Esophagus squamous epithelium (tissue), 5 donors: ENCODE data around the gene ANKRD31. TPM values are rescaled to one million over a fixed set of nuclear protein-coding genes. Genes with fewer than 3 reads are reported as not detected.

ENCODE experiments used
- DNase-seq: peaks from one replicate; lab custom pipeline; 2025; lab: John Stamatoyannopoulos, UW
- H3K27ac ChIP-seq, 4 donors: fragments of 200-600 bp; sonication (generic); one replicate each; pipeline ENCODE4 v1.5.1; 2016 to 2019; ENCODE audit warnings: mild to moderate bottlenecking in 1 of 4
- H3K27me3 ChIP-seq, 4 donors: fragments of 200-600 bp; sonication (generic); 1 replicate in 3 of 4; 2 replicates in 1 of 4; pipeline versions ENCODE4 v1.5.1 to v1.6.0; 2017 to 2021; ENCODE audit warnings: antibody characterized with exemption in 1 of 4
- H3K36me3 ChIP-seq, 3 donors: fragments of 200-600 bp; sonication (generic); one replicate each; pipeline ENCODE4 v1.5.1; 2016 to 2019
- H3K4me1 ChIP-seq, 3 donors: fragments of 200-600 bp; sonication (generic); one replicate each; pipeline ENCODE4 v1.5.1; 2017 to 2019
- H3K4me3 ChIP-seq, 4 donors: fragments of 200-600 bp; sonication (generic); 1 replicate in 3 of 4; 2 replicates in 1 of 4; pipeline ENCODE4 v1.5.1; 2016 to 2019; ENCODE audit warnings: mild to moderate bottlenecking in 2 of 4, moderate library complexity in 1 of 4
- H3K9me3 ChIP-seq, 3 donors: fragments of 200-600 bp; sonication (generic); one replicate each; pipeline ENCODE4 v1.5.1; 2016 to 2019
- CTCF ChIP-seq, 6 experiments: fragments of 450-650 bp in 4 of 6; fragments of 200-600 bp in 2 of 6; sonication (generic) in 2 of 6; IDR thresholded peaks; one replicate each; pipeline ENCODE4 v1.5.1; 2016 to 2019; ENCODE audit warnings: antibody characterized with exemption in 6 of 6, mild to moderate bottlenecking in 4 of 6, moderate library complexity in 4 of 6
- POLR2A ChIP-seq, 4 donors: fragments of 450-650 bp; IDR thresholded peaks; one replicate each; pipeline ENCODE4 v1.6.1; 2017; ENCODE audit warnings: antibody characterized with exemption in 4 of 4, mild to moderate bottlenecking in 4 of 4, moderate library complexity in 3 of 4
- WGBS, 2 donors: methylation state at CpG; one replicate each; pipeline ENCODE4 v1.1.5; 2018; 5-methylcytosine and 5-hydroxymethylcytosine counted together
- intact Hi-C: fragments of 100-400 bp; cut with DNase I; formaldehyde crosslinking; loops from one replicate; pipeline ENCODE4 v1.15.0; 2022
- total RNA-seq, 4 donors: library from RNA; depleted of rRNA; stranded (reverse); fragments of >200 nt; gene quantifications; one replicate each; pipeline ENCODE4 v1.1.0, GENCODE V29; 2016
- donor health status: DM: yes; HTN: yes; CAD: no.

Gene ANKRD31
- total RNA-seq, 4 donors from 2014 or later = 0.19 to 1.1 (median 0.54) TPM

GRCh38 chr5:75202935-75203334, 33.7 kb downstream of the ANKRD31 start:
- no peak overlapping the region for H3K27ac ChIP-seq
- TF ChIP-seq CTCF (IDR thresholded peaks at IDR 0.05) (peak in 1 of 6 experiments; percentile 16), POLR2A (IDR thresholded peaks at IDR 0.05) (no peak)
- intact Hi-C loops = no loop called here
- no peaks in the 10 kb centered on the region for H3K36me3 ChIP-seq
- no peak overlapping the region for H3K4me3 ChIP-seq
- H3K9me3 ChIP-seq = no peaks in the 10 kb centered on the region
- WGBS, 2 donors = 57 to 73% methylated on average over 1 of the region's 1 CpG
- no peak for DNase-seq
- H3K27me3 ChIP-seq = no peaks in the 10 kb centered on the region
- no peaks in the 10 kb centered on the region for H3K4me1 ChIP-seq

GRCh38 chr5:75200776-75201175, 35.9 kb downstream of the ANKRD31 start:
- TF ChIP-seq CTCF (IDR thresholded peaks at IDR 0.05) (no peak), POLR2A (IDR thresholded peaks at IDR 0.05) (no peak)
- DNase-seq = no peak
- H3K36me3 ChIP-seq = no peaks in the 10 kb centered on the region
- 88 to 95% methylated on average over 4 of the region's 4 CpGs for WGBS, 2 donors
- no peaks in the 10 kb centered on the region for H3K9me3 ChIP-seq
- H3K27ac ChIP-seq = no peak overlapping the region
- intact Hi-C loops = no loop called here
- H3K27me3 ChIP-seq = no peaks in the 10 kb centered on the region
- H3K4me3 ChIP-seq = no peak overlapping the region
- no peaks in the 10 kb centered on the region for H3K4me1 ChIP-seq

- H3K4me3 ChIP-seq = no peak overlapping the region
- no peak for DNase-seq
- H3K4me1 ChIP-seq = no peaks in the 10 kb centered on the region
- H3K36me3 ChIP-seq = no peaks in the 10 kb centered on the region
- no peaks in the 10 kb centered on the region for H3K27me3 ChIP-seq
- intact Hi-C loops = no loop called here
- H3K27ac ChIP-seq = no peak overlapping the region
- no peaks in the 10 kb centered on the region for H3K9me3 ChIP-seq
- WGBS, 2 donors = 89% methylated on average over 1 of the region's 1 CpG
- TF ChIP-seq CTCF (IDR thresholded peaks at IDR 0.05) (no peak), POLR2A (IDR thresholded peaks at IDR 0.05) (no peak)
These were observed 36.7 kb downstream of the ANKRD31 start for GRCh38 chr5:75199946-75200345.

- DNase-seq = no peak
- Histone ChIP-seq H3K4me3 (no peak overlapping the region), H3K9me3 (no peaks in the 10 kb centered on the region), H3K27me3 (no peaks in the 10 kb centered on the region), H3K4me1 (no peaks in the 10 kb centered on the region), H3K36me3 (no peaks in the 10 kb centered on the region), H3K27ac (no peak overlapping the region)
- TF ChIP-seq CTCF (IDR thresholded peaks at IDR 0.05) (no peak), POLR2A (IDR thresholded peaks at IDR 0.05) (no peak)
- WGBS, 2 donors = 88 to 95% methylated on average over 2 of the region's 2 CpGs
- intact Hi-C loops = no loop called here
These were observed 37.6 kb downstream of the ANKRD31 start for GRCh38 chr5:75199071-75199470.

GRCh38 chr5:75197745-75198144, 38.9 kb downstream of the ANKRD31 start:
- H3K27me3 ChIP-seq = no peaks in the 10 kb centered on the region
- intact Hi-C loops = no loop called here
- no peaks in the 10 kb centered on the region for H3K9me3 ChIP-seq
- no peaks in the 10 kb centered on the region for H3K4me1 ChIP-seq
- no peak for DNase-seq
- WGBS, 2 donors = 87 to 91% methylated on average over 5 of the region's 5 CpGs
- no peak overlapping the region for H3K27ac ChIP-seq
- TF ChIP-seq POLR2A (IDR thresholded peaks at IDR 0.05) = no peak
- no peak overlapping the region for H3K4me3 ChIP-seq
- H3K36me3 ChIP-seq = no peaks in the 10 kb centered on the region

GRCh38 chr5:75192804-75193203, 43.9 kb downstream of the ANKRD31 start:
- DNase-seq = no peak

More at GRCh38 chr5:75192804-75193203, 43.9 kb downstream of the ANKRD31 start:
- intact Hi-C loops = no loop called here
- H3K4me1 ChIP-seq = no peaks in the 10 kb centered on the region
- no peak overlapping the region for H3K27ac ChIP-seq
- no peak overlapping the region for H3K4me3 ChIP-seq
- no peaks in the 10 kb centered on the region for H3K27me3 ChIP-seq
- no peaks in the 10 kb centered on the region for H3K9me3 ChIP-seq
- TF ChIP-seq CTCF (IDR thresholded peaks at IDR 0.05) = no peak
- no peak for TF ChIP-seq POLR2A (IDR thresholded peaks at IDR 0.05)
- WGBS, 2 donors = 77 to 80% methylated on average over 6 of the region's 6 CpGs
- no peaks in the 10 kb centered on the region for H3K36me3 ChIP-seq
